HFF-Myc (cell line): ENCODE measurements around the gene EML6.

Experiments used
- DNase-seq: peaks from one replicate; pipeline ENCODE4 v3.0.0-alpha.2; 2011; ENCODE audit warnings: low read depth; ENCODE audit errors: extremely low read depth
- H3K4me3 ChIP-seq: replicated peaks from 2 replicates; pipeline ENCODE4 v1.5.1; 2011; ENCODE audit warnings: low read depth, mild to moderate bottlenecking, control low read depth, low read length
- CTCF ChIP-seq: IDR thresholded peaks from 2 replicates; pipeline ENCODE4 v1.5.1; 2012; ENCODE audit warnings: mild to moderate bottlenecking, low read depth, low read length, control low read depth; ENCODE audit errors: missing control alignments

Gene EML6

GRCh38 chr2:54947646-54948045 is 224.2 kb downstream of the EML6 start:
- DNase-seq: no peak
- H3K4me3 ChIP-seq: no peak overlapping the region
- no peak for TF ChIP-seq CTCF

GRCh38 chr2:54948120-54948519 is 224.7 kb downstream of the EML6 start:
- no peak for DNase-seq
- H3K4me3 ChIP-seq: no peak overlapping the region
- TF ChIP-seq CTCF: no peak

- H3K4me3 ChIP-seq: no peak overlapping the region
- no peak for DNase-seq
- TF ChIP-seq CTCF: no peak
Observed at GRCh38 chr2:54949431-54949830, 226.0 kb downstream of the EML6 start.

- no peak for DNase-seq
- no peak overlapping the region for H3K4me3 ChIP-seq
- TF ChIP-seq CTCF: no peak
Observed at GRCh38 chr2:54950811-54951210, 227.3 kb downstream of the EML6 start.

- DNase-seq: no peak
- no peak overlapping the region for H3K4me3 ChIP-seq
- TF ChIP-seq CTCF: no peak
Observed at GRCh38 chr2:54952425-54952824, 229.0 kb downstream of the EML6 start.

- no peak overlapping the region for H3K4me3 ChIP-seq
- DNase-seq: no peak
- no peak for TF ChIP-seq CTCF
Observed at GRCh38 chr2:54952978-54953456, 229.6 kb downstream of the EML6 start.

GRCh38 chr2:54954158-54954557 is 230.7 kb downstream of the EML6 start:
- TF ChIP-seq CTCF: no peak
- H3K4me3 ChIP-seq: no peak overlapping the region
- no peak for DNase-seq
